Spinal cord (tissue), 10 donors: ENCODE data around the gene LYRM2. TPM values are rescaled to one million over a fixed set of nuclear protein-coding genes. Genes with fewer than 3 reads are reported as not detected.

ENCODE experiments used
- DNase-seq, 6 donors: peaks; one replicate each; pipeline versions ENCODE4 v3.0.0 to v3.0.0-alpha.2; 2013 to 2015; ENCODE audit warnings: low spot score in 6 of 6, low read depth in 4 of 6
- H3K27ac ChIP-seq: one replicate; pipeline ENCODE4 v1.5.1; 2013; ENCODE audit warnings: low read depth, low read length, control low read depth
- H3K27me3 ChIP-seq: one replicate; pipeline ENCODE4 v1.6.1; 2013; ENCODE audit warnings: low read length; ENCODE audit not compliant: control insufficient read depth, insufficient read depth
- H3K36me3 ChIP-seq: one replicate; pipeline ENCODE4 v1.6.1; 2013; ENCODE audit warnings: low read length; ENCODE audit not compliant: control insufficient read depth, insufficient read depth
- H3K4me1 ChIP-seq: one replicate; pipeline ENCODE4 v1.6.1; 2013; ENCODE audit warnings: low read length; ENCODE audit not compliant: control insufficient read depth, insufficient read depth
- H3K4me3 ChIP-seq: one replicate; pipeline ENCODE4 v1.5.1; 2013; ENCODE audit warnings: low read depth, low read length, control low read depth
- H3K9me3 ChIP-seq: one replicate; pipeline ENCODE4 v1.6.1; 2013; ENCODE audit warnings: low read length; ENCODE audit not compliant: control insufficient read depth, insufficient read depth
- WGBS: methylation state at CpG from one replicate; pipeline ENCODE4 v1.1.5; 2013; ENCODE audit warnings: missing lambda C conversion rate; ENCODE audit not compliant: insufficient coverage; 5-methylcytosine and 5-hydroxymethylcytosine counted together
- polyA plus RNA-seq, 2 donors: library from polyadenylated mRNA; unstranded; fragments of 120-200 nt; gene quantifications; one replicate each; pipeline ENCODE4 v1.2.1, GENCODE V29; 2013; ENCODE audit not compliant: insufficient read length in 2 of 2
- total RNA-seq, 2 donors: library from RNA; depleted of rRNA in 1 of 2; stranded (reverse); fragments of 120-200 nt in 1 of 2; fragments of >200 nt in 1 of 2; gene quantifications; one replicate each; pipeline versions ENCODE4 v1.2.3 to v1.2.4, GENCODE V29; 2013 to 2014
- donor health status: healthy.

Gene LYRM2
- total and polyA plus RNA-seq, 4 donors, result 30.8 to 45.7 (median 38.3) TPM

GRCh38 chr6:89589297-89590025, 49.1 kb downstream of the LYRM2 start:
- Histone ChIP-seq H3K27ac (no peak overlapping the region), H3K9me3 (no peaks in the 10 kb centered on the region), H3K27me3 (no peaks in the 10 kb centered on the region), H3K36me3 (no peaks in the 10 kb centered on the region), H3K4me1 (peaks cover 8% of the 10 kb centered on the region), H3K4me3 (no peak overlapping the region)
- WGBS, result 72% methylated on average over 3 of the region's 7 CpGs
- peak in 2 of 6 donors; percentile 30 to 44 for DNase-seq

GRCh38 chr6:89585154-89585553, 53.4 kb downstream of the LYRM2 start:
- DNase-seq, result no peak
- H3K9me3 ChIP-seq, result no peaks in the 10 kb centered on the region
- H3K4me3 ChIP-seq, result no peak overlapping the region
- H3K27ac ChIP-seq, result no peak overlapping the region
- no peaks in the 10 kb centered on the region for H3K36me3 ChIP-seq
- peaks cover 11% of the 10 kb centered on the region for H3K4me1 ChIP-seq
- H3K27me3 ChIP-seq, result no peaks in the 10 kb centered on the region
- no CpG with 5 or more reads among the region's 1 CpG for WGBS

- Histone ChIP-seq H3K36me3 (no peaks in the 10 kb centered on the region), H3K4me1 (peaks cover 7% of the 10 kb centered on the region), H3K4me3 (no peak overlapping the region), H3K9me3 (no peaks in the 10 kb centered on the region), H3K27me3 (no peaks in the 10 kb centered on the region), H3K27ac (no peak overlapping the region)
- no CpG with 5 or more reads among the region's 3 CpGs for WGBS
- no peak for DNase-seq
These were observed 54.0 kb downstream of the LYRM2 start for GRCh38 chr6:89584539-89584938.

GRCh38 chr6:89583559-89583958, 55.0 kb downstream of the LYRM2 start:
- DNase-seq, result no peak
- H3K27ac ChIP-seq, result no peak overlapping the region
- 86% methylated on average over 1 of the region's 2 CpGs for WGBS
- peaks cover 3% of the 10 kb centered on the region for H3K4me1 ChIP-seq
- H3K4me3 ChIP-seq, result no peak overlapping the region
- no peaks in the 10 kb centered on the region for H3K36me3 ChIP-seq
- H3K9me3 ChIP-seq, result no peaks in the 10 kb centered on the region
- no peaks in the 10 kb centered on the region for H3K27me3 ChIP-seq

- no peaks in the 10 kb centered on the region for H3K36me3 ChIP-seq
- WGBS, result no CpG with 5 or more reads among the region's 4 CpGs
- H3K4me1 ChIP-seq, result peaks cover 3% of the 10 kb centered on the region
- no peak for DNase-seq
- H3K4me3 ChIP-seq, result no peak overlapping the region
- H3K9me3 ChIP-seq, result no peaks in the 10 kb centered on the region
- H3K27me3 ChIP-seq, result no peaks in the 10 kb centered on the region
- no peak overlapping the region for H3K27ac ChIP-seq
These were observed 55.8 kb downstream of the LYRM2 start for GRCh38 chr6:89582669-89583325.

GRCh38 chr6:89581689-89582088, 56.9 kb downstream of the LYRM2 start:
- Histone ChIP-seq H3K27me3 (no peaks in the 10 kb centered on the region), H3K4me3 (no peak overlapping the region), H3K9me3 (no peaks in the 10 kb centered on the region), H3K4me1 (peaks cover 3% of the 10 kb centered on the region), H3K36me3 (no peaks in the 10 kb centered on the region), H3K27ac (no peak overlapping the region)
- WGBS, result 46% methylated on average over 3 of the region's 4 CpGs
- DNase-seq, result peak in 2 of 6 donors; percentile 16 to 53

GRCh38 chr6:89580997-89581666, 57.4 kb downstream of the LYRM2 start:
- WGBS, result no CpG with 5 or more reads among the region's 3 CpGs
- Histone ChIP-seq H3K4me1 (peaks cover 3% of the 10 kb centered on the region), H3K4me3 (no peak overlapping the region), H3K27me3 (no peaks in the 10 kb centered on the region), H3K9me3 (no peaks in the 10 kb centered on the region), H3K36me3 (no peaks in the 10 kb centered on the region), H3K27ac (no peak overlapping the region)
- DNase-seq, result peak in 1 of 6 donors; percentile 21

GRCh38 chr6:89575562-89575960, 63.0 kb downstream of the LYRM2 start:
- Histone ChIP-seq H3K4me3 (no peak overlapping the region), H3K27ac (no peak overlapping the region), H3K9me3 (no peaks in the 10 kb centered on the region), H3K4me1 (no peaks in the 10 kb centered on the region), H3K27me3 (no peaks in the 10 kb centered on the region), H3K36me3 (no peaks in the 10 kb centered on the region)
- DNase-seq, result no peak
- WGBS, result 95% methylated on average over 2 of the region's 2 CpGs

- H3K36me3 ChIP-seq, result no peaks in the 10 kb centered on the region
- WGBS, result 100% methylated on average over 1 of the region's 2 CpGs
- no peaks in the 10 kb centered on the region for H3K9me3 ChIP-seq
- no peak for DNase-seq
- H3K27me3 ChIP-seq, result no peaks in the 10 kb centered on the region
- no peak overlapping the region for H3K4me3 ChIP-seq
- no peaks in the 10 kb centered on the region for H3K4me1 ChIP-seq
- no peak overlapping the region for H3K27ac ChIP-seq
These were observed 63.5 kb downstream of the LYRM2 start for GRCh38 chr6:89574910-89575561.
